ENCODE data around the gene LUZP2.

GRCh38 chr11:24642648-24643047 is 145.8 kb downstream of the LUZP2 start:
- TF ChIP-seq SUZ12 (IDR thresholded peaks at IDR 0.05; ENCODE audit: low read length) (no peak), CTCF (IDR thresholded peaks at IDR 0.05; ENCODE audit: control extremely low read depth in 1 of 3, insufficient read depth in 1 of 3, low read depth in 1 of 3, low read length in 3 of 3) (no peak), JUN (IDR thresholded peaks at IDR 0.05; ENCODE audit: low read depth, low read length) (no peak), MAX (IDR thresholded peaks at IDR 0.05) (no peak), TEAD4 (IDR thresholded peaks at IDR 0.05; ENCODE audit: low read depth, low read length) (no peak), CEBPB (IDR thresholded peaks at IDR 0.05; ENCODE audit: low read depth, low read length) (no peak), POLR2A (IDR thresholded peaks at IDR 0.05; ENCODE audit: control extremely low read depth in 1 of 2, low read depth in 2 of 2, low read length in 2 of 2) (no peak), EP300 (IDR thresholded peaks at IDR 0.05; ENCODE audit: borderline replicate concordance in 1 of 2, low read depth in 2 of 2, low read length in 2 of 2) (no peak)

All from H1 (cell line).